Neural cell (in vitro differentiated cells): Measurements from ENCODE around the gene MTFP1. TPM values are rescaled to one million over a fixed set of nuclear protein-coding genes. Genes with fewer than 3 reads are reported as not detected.

Experiments
- H2AFZ ChIP-seq: fragments of 200-600, 300-800 bp; sonication (generic), shearing (Covaris generic); 2 replicates; pipeline ENCODE4 v1.6.0; 2014; ENCODE audit warnings: low read depth, mild to moderate bottlenecking, antibody characterized with exemption, low read length, moderate library complexity
- H3F3A ChIP-seq: fragments of 200-600 bp; shearing (Covaris generic); 2 replicates; pipeline ENCODE4 v1.6.1; 2016; ENCODE audit warnings: mild to moderate bottlenecking, moderate library complexity, mixed read lengths, antibody characterized with exemption, low read length; ENCODE audit not compliant: insufficient read depth, poor library complexity, severe bottlenecking
- H3K27ac ChIP-seq: fragments of 200-600, 300-800 bp; sonication (generic), shearing (Covaris generic); 2 replicates; pipeline ENCODE4 v1.5.1; 2014; ENCODE audit warnings: mild to moderate bottlenecking, low read length, moderate library complexity
- H3K27me3 ChIP-seq: fragments of 300-800, 200-600 bp; sonication (generic), shearing (Covaris generic); 2 replicates; pipeline ENCODE4 v1.6.0; 2014; ENCODE audit warnings: mild to moderate bottlenecking, low read depth, low read length, moderate library complexity; ENCODE audit not compliant: insufficient read depth
- H3K36me3 ChIP-seq: fragments of 300-800, 200-600 bp; sonication (generic), shearing (Covaris generic); 2 replicates; pipeline ENCODE4 v1.5.1; 2014; ENCODE audit warnings: mild to moderate bottlenecking, antibody characterized with exemption, low read length, moderate library complexity; ENCODE audit not compliant: insufficient read depth
- H3K4me2 ChIP-seq: fragments of 300-800, 200-600 bp; sonication (generic), shearing (Covaris generic); 2 replicates; pipeline ENCODE4 v1.6.0; 2014; ENCODE audit warnings: mild to moderate bottlenecking, low read length
- H3K4me3 ChIP-seq: fragments of 300-800, 200-600 bp; sonication (generic), shearing (Covaris generic); 2 replicates; pipeline ENCODE4 v1.5.1; 2014; ENCODE audit warnings: mild to moderate bottlenecking, low read length, moderate library complexity
- H3K79me2 ChIP-seq: fragments of 200-600 bp; shearing (Covaris generic); replicated peaks from 2 replicates; pipeline ENCODE4 v1.6.0; 2014; ENCODE audit warnings: mild to moderate bottlenecking, low read length, moderate library complexity; ENCODE audit not compliant: insufficient read depth
- H3K9ac ChIP-seq: fragments of 300-800, 200-600 bp; sonication (generic), shearing (Covaris generic); 2 replicates; pipeline ENCODE4 v1.6.1; 2016; ENCODE audit warnings: mild to moderate bottlenecking, low read length, mixed read lengths
- H3K9me2 ChIP-seq: fragments of 200-600 bp; shearing (Covaris generic); 2 replicates; pipeline ENCODE4 v1.6.1; 2016; ENCODE audit warnings: mild to moderate bottlenecking, low read length, mixed read lengths; ENCODE audit not compliant: insufficient read depth
- H3K9me3 ChIP-seq: fragments of 200-600, 300-800 bp; sonication (generic), shearing (Covaris generic); 2 replicates; pipeline ENCODE4 v1.6.1; 2016; ENCODE audit warnings: mild to moderate bottlenecking, mixed run types, low read length, moderate library complexity, mixed read lengths
- H4K20me1 ChIP-seq: fragments of 200-600 bp; shearing (Covaris generic); 2 replicates; pipeline ENCODE4 v1.6.1; 2016; ENCODE audit warnings: mild to moderate bottlenecking, mixed run types; ENCODE audit not compliant: insufficient read depth
- EP300 ChIP-seq: fragments of 450-650 bp; conservative IDR thresholded peaks from 2 replicates; pipeline ENCODE4 v1.6.1; 2014; ENCODE audit warnings: antibody characterized with exemption, mild to moderate bottlenecking, moderate library complexity; ENCODE audit not compliant: poor library complexity, severe bottlenecking
- EZH2 ChIP-seq: fragments of 200-600, 300-800 bp; shearing (Covaris generic), sonication (generic); IDR thresholded peaks from 2 replicates; pipeline ENCODE4 v1.6.1; 2014; ENCODE audit warnings: antibody characterized with exemption, low read length, borderline replicate concordance, mild to moderate bottlenecking; ENCODE audit not compliant: insufficient read depth, poor library complexity, severe bottlenecking
- MXI1 ChIP-seq: fragments of 450-650 bp; conservative IDR thresholded peaks from 2 replicates; pipeline ENCODE4 v1.6.1; 2014; ENCODE audit warnings: antibody characterized with exemption, mild to moderate bottlenecking; ENCODE audit not compliant: poor library complexity, severe bottlenecking
- POLR2AphosphoS5 ChIP-seq: IDR thresholded peaks from 2 replicates; pipeline ENCODE4 v1.6.1; 2012
- RAD21 ChIP-seq: fragments of 450-650 bp; conservative IDR thresholded peaks from 2 replicates; pipeline ENCODE4 v1.6.1; 2014; ENCODE audit warnings: antibody characterized with exemption, mild to moderate bottlenecking, moderate library complexity
- SMC3 ChIP-seq: fragments of 450-650 bp; conservative IDR thresholded peaks from 2 replicates; pipeline ENCODE4 v1.6.1; 2014; ENCODE audit warnings: antibody characterized with exemption, mild to moderate bottlenecking, moderate library complexity; ENCODE audit not compliant: poor library complexity
- TAF1 ChIP-seq: IDR thresholded peaks from 2 replicates; pipeline ENCODE4 v1.6.1; 2012; ENCODE audit warnings: low read depth
- polyA plus RNA-seq: library from polyadenylated mRNA; depleted of rRNA; stranded (reverse); fragments of >200 nt; gene quantifications from 2 replicates; pipeline ENCODE4 v1.2.3, GENCODE V29; 2014
- TF ChIP-seq, protein P1 (sequence below): IDR thresholded peaks from 2 replicates; pipeline ENCODE4 v1.6.1; 2012; ENCODE audit warnings: borderline replicate concordance
- TF ChIP-seq, protein P2 (sequence below): fragments of 450-650 bp; IDR thresholded peaks from 2 replicates; pipeline ENCODE4 v1.5.1; 2014; ENCODE audit warnings: antibody characterized with exemption, mild to moderate bottlenecking, moderate library complexity; ENCODE audit not compliant: poor library complexity, severe bottlenecking

MTFP1 gene
- polyA plus RNA-seq, 1 donor from 2014 or later = 8.1 TPM

GRCh38 chr22:30433227-30433626 lies 7.7 kb downstream of the MTFP1 start:
- Histone ChIP-seq H3K36me3 (no peaks in the 10 kb centered on the region), H3K9ac (no peak overlapping the region), H3K27ac (no peak overlapping the region), H3K4me2 (no peak overlapping the region), H3K27me3 (no peaks in the 10 kb centered on the region), H3F3A (no peaks in the 10 kb centered on the region), H3K4me3 (no peak overlapping the region), H4K20me1 (no peaks in the 10 kb centered on the region), H3K79me2 (no peaks in the 10 kb centered on the region), H2AFZ (no peak overlapping the region), H3K9me3 (no peaks in the 10 kb centered on the region), H3K9me2 (no peaks in the 10 kb centered on the region)
- TF ChIP-seq TAF1 (no peak), EZH2 (no peak), SMC3 (no peak), EP300 (no peak), RAD21 (no peak), POLR2AphosphoS5 (no peak), MXI1 (no peak)
- TF ChIP-seq, protein P1, sequence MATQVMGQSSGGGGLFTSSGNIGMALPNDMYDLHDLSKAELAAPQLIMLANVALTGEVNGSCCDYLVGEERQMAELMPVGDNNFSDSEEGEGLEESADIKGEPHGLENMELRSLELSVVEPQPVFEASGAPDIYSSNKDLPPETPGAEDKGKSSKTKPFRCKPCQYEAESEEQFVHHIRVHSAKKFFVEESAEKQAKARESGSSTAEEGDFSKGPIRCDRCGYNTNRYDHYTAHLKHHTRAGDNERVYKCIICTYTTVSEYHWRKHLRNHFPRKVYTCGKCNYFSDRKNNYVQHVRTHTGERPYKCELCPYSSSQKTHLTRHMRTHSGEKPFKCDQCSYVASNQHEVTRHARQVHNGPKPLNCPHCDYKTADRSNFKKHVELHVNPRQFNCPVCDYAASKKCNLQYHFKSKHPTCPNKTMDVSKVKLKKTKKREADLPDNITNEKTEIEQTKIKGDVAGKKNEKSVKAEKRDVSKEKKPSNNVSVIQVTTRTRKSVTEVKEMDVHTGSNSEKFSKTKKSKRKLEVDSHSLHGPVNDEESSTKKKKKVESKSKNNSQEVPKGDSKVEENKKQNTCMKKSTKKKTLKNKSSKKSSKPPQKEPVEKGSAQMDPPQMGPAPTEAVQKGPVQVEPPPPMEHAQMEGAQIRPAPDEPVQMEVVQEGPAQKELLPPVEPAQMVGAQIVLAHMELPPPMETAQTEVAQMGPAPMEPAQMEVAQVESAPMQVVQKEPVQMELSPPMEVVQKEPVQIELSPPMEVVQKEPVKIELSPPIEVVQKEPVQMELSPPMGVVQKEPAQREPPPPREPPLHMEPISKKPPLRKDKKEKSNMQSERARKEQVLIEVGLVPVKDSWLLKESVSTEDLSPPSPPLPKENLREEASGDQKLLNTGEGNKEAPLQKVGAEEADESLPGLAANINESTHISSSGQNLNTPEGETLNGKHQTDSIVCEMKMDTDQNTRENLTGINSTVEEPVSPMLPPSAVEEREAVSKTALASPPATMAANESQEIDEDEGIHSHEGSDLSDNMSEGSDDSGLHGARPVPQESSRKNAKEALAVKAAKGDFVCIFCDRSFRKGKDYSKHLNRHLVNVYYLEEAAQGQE = no peak
- TF ChIP-seq, protein P2, sequence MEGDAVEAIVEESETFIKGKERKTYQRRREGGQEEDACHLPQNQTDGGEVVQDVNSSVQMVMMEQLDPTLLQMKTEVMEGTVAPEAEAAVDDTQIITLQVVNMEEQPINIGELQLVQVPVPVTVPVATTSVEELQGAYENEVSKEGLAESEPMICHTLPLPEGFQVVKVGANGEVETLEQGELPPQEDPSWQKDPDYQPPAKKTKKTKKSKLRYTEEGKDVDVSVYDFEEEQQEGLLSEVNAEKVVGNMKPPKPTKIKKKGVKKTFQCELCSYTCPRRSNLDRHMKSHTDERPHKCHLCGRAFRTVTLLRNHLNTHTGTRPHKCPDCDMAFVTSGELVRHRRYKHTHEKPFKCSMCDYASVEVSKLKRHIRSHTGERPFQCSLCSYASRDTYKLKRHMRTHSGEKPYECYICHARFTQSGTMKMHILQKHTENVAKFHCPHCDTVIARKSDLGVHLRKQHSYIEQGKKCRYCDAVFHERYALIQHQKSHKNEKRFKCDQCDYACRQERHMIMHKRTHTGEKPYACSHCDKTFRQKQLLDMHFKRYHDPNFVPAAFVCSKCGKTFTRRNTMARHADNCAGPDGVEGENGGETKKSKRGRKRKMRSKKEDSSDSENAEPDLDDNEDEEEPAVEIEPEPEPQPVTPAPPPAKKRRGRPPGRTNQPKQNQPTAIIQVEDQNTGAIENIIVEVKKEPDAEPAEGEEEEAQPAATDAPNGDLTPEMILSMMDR = no peak

- Histone ChIP-seq H3K4me2 (no peak overlapping the region), H3K79me2 (no peaks in the 10 kb centered on the region), H3K27me3 (no peaks in the 10 kb centered on the region), H3K27ac (no peak overlapping the region), H3K4me3 (no peak overlapping the region), H3K9me3 (no peaks in the 10 kb centered on the region), H3K36me3 (no peaks in the 10 kb centered on the region), H3F3A (no peaks in the 10 kb centered on the region), H3K9me2 (no peaks in the 10 kb centered on the region), H2AFZ (no peak overlapping the region), H4K20me1 (no peaks in the 10 kb centered on the region), H3K9ac (no peak overlapping the region)
- TF ChIP-seq, protein P2 = no peak
- no peak for TF ChIP-seq RAD21
- TF ChIP-seq POLR2AphosphoS5 = no peak
- no peak for TF ChIP-seq MXI1
- no peak for TF ChIP-seq EP300
- no peak for TF ChIP-seq SMC3
- TF ChIP-seq TAF1 = no peak
- TF ChIP-seq, protein P1 = no peak
- TF ChIP-seq EZH2 = no peak
Observed at GRCh38 chr22:30433773-30434172, 8.2 kb downstream of the MTFP1 start.
